Hepatic stellate cell (primary cell): Measurements from ENCODE around the gene PIGL.
"Not testable (repeated sequence)": the region's sequence is repeated elsewhere in the genome, so short reads cannot be mapped to it uniquely, and the experiment has no call there.

Experiments
- DNase-seq: peaks from one replicate; pipeline ENCODE4 v3.0.0; 2011; ENCODE audit warnings: low spot score

The PIGL gene

DNA sequence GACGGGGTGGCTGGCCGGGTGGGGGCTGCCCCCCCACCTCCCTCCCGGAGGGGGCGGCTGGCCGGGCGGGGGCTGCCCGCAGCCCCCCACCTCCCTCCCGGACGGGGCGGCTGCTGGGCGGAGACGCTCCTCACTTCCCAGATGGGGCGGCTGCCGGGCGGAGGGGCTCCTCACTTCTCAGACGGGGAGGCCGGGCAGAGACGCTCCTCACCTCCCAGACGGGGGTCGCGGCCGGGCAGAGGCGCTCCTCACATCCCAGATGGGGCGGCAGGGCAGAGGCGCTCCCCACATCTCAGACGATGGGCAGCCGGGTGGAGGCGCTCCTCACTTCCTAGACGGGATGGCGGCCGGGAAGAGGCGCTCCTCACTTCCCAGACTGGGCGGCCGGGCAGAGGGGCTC is 95.1 kb downstream of the PIGL start:
- not testable (repeated sequence) for DNase-seq

DNA sequence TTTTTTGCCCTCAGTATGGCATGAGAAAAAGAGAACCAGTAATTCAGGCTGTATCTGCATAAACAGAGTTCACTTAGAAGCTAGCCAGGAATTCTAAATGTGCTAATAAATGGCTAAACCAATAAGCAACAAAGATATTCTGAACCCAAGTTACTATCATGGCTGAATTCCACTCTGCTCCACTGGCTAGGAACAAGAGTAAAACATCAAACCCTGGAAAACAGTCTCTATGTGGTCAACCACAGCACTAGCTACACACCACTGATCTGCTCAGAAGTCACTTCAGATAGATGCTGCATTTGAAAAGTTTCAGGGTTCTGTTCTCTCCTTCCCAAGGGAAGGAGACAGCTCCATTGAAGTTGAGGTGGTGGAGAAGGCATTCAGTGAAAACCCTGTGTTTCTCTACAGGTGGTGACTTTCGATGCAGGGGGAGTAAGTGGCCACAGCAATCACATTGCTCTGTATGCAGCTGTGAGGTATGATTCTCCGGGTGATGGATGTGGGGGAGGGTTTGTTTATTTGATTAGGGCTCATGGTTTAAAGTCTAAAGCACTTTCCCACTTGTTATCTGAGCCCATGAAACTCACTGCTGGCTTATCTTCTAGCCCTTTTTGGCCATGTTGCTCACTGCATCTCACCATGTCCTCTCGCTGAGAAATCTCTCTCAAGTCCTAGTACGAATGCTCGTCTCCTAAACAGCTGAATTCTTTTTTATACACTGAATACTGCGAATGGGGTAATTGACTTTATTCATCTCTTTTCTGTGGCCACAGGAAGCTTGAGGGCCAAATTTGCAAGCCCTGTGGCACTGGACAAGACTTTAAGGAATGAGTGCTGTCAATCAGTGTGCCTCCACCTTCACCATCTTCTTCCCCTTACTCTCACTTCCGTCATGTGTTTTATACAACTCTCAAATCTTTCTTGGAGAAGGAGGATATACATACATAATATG is 96.4 kb downstream of the PIGL start:
- no peak for DNase-seq

DNA sequence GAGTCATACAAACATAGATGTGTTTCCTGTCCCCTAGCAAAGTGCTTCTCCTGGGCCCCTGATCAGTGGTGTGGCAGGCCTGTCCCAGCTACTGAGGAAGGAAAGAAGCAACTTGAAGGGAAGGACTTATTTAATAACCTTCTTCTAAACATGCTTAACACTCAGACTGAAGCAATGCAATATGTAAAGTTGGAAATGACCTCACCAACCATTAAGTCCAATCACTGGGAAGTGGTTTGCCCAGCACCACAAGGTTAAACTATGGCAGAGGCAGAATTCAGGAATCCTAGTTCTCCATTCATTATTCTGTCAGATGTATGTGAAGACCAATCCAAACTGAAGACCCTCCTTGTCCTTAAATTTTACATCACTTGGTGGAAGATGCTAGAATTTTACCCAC is 97.2 kb downstream of the PIGL start:
- DNase-seq: no peak

DNA sequence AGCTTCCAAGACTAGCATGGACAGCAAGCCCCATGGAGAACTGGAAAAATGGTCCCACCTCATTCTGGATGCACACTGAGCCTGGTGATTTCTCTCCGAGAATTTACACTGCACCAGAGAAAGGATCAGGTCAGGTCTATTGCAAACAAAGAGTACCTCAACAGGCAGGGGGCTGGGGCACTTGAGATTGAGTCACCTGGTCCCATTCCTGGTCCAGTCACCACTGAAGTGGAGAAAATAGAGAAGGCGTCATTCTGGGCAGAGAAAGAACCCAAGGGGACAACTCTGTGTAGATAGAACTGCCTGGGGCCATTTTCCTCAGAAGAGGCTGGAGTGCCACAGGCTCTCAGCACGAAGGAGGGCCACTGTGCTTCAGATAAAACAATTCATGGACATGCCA is 97.8 kb downstream of the PIGL start:
- DNase-seq: no peak

DNA sequence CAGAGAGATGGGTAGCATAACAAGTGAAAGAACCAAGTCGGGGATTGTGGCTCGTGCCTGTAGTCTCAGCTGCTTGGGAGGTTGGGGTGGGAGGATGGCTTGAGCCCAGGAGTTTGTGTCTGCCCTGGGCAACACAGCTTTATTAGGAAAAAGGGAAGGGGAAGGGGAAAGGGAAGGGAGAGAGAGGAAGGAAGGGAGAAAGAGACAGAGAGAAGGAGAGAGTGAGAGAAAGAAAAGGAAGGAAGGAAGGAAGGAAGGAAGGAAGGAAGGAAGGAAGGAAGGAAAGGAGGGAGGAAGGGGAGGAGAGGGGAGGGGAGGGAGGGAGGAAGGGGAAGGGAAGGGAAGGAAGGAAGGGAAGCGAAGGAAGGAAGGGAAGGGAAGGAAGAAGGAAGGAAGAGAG is 103.0 kb downstream of the PIGL start:
- no peak for DNase-seq

DNA sequence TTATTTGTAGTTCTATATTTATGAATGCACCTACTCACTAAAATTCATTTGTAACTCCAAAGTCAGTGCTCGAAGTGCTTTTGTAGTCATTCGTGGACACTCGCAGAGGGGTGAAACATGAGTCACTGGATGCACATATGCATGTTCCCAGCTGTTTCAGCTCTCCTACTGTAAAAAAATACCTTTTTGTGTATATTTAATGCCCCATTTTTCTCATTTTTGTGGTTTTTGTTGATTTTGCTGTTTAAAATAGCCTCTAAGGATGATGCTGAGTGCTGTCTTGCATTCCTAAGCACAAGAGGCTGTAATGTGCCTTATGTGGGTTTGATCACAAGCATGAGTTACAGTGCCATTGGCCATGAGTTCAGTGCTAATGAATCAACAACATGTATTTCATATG is 105.6 kb downstream of the PIGL start:
- DNase-seq: peak; percentile 76

DNA sequence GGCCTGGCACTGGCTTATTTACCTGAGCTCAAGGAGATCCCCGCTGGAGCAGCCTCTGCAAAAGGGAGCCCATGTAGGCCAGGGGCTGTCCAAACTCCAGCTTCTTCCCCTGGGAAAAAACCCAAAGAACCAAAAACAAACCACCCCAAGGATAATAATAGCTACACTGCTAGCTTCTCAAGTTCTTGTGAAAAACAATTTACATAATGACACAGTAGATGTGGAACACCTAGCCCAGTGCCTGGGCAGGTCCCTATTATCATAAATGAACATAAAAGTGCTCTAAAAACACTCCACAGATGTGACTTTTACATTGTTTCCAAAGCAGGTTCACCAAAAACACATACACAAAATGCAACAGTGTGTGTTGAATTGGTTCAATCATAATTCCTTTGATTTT is 109.0 kb downstream of the PIGL start:
- no peak for DNase-seq

DNA sequence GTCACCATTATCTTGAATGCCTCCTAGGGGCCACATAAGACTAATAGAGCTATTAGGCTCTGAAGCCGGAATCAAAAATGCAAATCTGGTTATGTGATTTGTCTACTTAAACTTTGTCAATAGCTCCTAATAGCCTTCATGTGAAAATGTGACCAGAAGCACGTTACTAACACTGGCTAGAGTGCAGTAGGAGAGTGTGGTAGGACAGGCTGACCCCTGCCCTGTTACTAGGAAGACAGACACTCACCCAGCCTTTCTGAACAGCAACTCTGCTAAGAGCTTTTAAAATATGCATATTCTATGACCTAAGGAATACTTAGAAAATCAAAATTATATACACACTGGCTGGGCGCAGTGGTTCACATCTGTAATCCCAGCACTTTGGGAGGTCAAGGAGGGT is 110.0 kb downstream of the PIGL start:
- no peak for DNase-seq

DNA sequence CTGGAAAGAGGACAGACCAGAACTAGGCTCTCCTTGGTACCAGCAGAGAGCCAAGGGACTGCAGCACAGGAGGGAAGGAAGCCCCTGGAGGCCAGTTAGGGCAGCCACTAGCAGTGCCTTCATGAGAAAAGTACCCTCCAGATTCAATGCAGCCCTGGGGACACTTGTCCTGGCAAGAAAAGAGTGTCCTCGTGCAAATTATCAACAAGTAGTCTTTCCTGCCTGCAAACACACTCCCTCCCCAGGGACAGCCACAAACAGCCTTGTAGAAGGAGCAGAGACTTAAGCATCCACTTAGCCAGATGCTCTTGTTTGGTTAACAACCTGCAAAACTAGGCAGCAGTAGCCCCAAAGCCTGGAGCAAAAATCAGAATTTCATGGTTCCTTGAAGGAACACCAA is 112.0 kb downstream of the PIGL start:
- DNase-seq: peak; percentile 19

DNA sequence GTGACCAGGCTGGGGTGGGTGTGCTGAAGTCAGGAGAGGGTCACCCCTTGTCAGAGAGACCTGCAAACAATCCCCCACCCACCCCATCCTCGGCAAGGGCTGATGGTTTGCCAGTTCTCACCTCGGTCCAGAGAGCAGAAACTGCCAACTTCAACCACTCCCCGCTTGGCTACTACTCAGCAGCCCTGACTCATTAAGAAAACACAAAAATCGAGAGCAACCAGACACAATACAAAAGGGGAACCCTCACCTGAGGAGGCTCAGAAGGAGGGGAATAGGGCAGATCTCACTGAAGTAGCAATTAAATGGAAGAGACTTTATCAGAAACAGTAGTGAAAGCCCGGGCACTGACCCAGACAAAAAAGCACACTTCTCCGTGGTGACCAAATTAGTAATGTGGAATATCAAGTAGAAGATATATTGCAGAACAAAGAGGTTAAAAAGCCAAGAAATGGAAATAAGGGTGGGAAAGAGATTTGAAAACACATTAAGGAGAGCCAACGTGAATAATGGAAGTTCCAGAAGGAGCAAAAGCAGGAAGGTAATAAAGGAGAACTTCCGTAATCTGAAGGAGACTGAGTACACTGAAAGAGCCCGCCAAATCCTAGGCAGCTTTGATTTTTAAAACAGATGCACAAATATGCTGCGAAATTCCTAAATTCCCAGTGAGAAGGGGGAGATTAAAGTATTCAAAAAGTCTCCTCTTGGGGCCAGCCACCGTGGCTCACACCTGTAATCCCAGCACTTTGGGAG is 112.7 kb downstream of the PIGL start:
- peak; percentile 46 for DNase-seq

DNA sequence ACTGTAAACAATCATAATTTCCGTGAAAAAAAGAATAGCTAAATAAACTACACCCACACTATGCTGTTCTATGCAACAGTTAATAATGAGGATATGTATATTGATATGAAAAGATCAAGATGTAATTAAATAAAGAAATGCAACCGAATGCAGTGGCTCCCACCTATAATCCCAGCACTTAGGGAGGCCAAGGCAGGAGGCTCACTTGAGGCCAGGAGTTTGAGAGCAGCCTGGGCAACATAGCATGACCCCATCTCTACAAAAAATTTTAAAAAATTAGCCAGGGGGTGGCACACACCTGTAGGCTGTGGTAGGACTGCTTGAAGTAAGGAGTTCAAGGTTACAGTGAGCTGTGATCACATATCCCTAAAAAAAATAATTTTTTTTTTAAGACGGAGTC is 121.4 kb downstream of the PIGL start:
- no peak for DNase-seq

DNA sequence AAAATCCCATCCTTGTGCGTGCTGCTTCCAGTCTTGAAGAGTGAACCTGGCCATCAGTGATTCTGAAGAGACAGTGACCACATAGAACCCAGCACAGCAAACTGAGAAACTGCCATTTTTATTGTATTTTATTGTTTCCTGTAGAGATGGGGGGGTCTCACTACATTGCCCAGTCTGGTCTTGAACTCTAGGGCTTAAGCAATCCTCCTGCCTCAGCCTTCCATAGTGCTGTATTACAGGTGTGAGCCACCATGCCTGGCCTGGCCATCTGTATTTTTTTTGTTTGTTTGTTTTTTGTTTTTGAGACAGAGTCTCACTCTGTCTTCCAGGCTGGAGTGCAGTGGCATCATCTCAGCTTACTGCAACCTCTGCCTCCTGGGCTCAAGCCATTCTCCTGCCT is 122.4 kb downstream of the PIGL start:
- DNase-seq: no peak

DNA sequence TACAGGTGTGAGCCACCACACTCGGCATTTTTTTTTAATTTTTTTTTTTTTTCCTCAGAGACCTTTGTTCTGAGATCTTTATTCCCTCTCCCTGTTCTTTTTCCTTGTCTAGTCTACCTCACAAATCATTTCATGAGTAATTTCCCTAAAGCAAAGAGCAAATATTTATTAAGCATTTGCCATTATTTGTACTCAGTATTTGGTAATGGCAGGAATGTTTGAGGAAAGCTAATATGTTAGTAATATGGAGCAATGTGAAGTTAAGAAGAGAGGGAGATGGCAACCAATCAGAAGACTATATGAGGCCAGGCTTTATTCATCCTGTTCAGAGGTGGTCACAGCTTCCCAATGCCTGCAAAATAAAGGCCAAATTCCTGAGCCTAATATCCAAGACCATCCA is 122.9 kb downstream of the PIGL start:
- no peak for DNase-seq

DNA sequence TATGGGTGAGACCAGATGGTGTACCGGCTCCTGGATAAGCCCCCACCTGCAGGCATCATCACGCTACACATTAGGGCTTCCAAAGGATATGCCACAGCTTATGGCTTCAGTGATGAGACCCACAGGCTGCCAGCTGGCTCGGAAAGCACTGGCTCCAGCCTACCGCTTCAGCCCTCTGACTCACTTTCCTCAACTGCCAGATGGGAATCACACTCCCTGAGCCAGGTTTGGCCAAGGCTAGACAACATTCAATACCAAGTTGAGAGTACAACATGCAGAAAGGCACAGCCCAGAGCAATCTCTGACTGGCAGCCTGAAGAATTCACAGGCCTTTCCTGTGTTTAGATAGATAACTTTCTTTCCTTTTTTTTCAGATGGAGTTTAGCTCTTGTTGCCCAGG is 126.0 kb downstream of the PIGL start:
- DNase-seq: no peak

DNA sequence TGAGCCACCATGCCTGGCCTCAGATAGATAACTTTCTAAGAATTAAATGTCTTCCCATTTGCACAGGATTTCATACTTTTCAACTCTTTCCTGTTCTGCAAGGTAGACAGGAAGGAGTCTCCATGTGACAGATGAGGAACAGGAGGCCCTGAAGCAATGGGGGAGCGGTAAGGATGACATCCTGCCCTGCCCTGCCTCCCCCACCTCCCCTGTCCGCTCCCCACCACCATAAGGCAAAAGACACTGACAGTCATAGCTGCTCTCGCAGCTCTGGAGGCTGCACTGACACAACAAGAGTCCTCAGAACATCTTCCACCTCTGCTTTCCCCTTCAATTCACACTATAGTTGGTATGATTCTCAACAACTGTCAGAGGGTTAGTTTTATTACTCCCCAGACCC is 126.6 kb downstream of the PIGL start:
- no peak for DNase-seq

DNA sequence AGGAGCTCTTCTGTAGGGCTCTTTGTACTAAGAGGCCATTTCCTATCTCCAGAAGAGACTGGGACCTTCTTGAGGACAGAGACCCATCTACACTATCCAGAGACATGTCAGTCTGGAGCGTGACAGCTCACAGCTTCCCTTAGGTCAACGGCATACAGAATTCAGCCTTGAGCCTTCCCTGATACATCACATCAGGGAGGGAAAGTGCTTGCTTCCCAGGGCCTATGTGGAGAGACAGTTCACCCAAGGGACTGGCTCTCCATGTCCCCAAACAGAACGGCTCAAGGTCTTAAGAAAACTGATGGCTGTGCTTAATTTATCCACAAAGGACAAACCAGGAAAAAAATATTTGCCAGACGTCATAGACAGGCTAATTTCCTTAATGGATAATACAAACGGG is 128.6 kb downstream of the PIGL start:
- DNase-seq: no peak

DNA sequence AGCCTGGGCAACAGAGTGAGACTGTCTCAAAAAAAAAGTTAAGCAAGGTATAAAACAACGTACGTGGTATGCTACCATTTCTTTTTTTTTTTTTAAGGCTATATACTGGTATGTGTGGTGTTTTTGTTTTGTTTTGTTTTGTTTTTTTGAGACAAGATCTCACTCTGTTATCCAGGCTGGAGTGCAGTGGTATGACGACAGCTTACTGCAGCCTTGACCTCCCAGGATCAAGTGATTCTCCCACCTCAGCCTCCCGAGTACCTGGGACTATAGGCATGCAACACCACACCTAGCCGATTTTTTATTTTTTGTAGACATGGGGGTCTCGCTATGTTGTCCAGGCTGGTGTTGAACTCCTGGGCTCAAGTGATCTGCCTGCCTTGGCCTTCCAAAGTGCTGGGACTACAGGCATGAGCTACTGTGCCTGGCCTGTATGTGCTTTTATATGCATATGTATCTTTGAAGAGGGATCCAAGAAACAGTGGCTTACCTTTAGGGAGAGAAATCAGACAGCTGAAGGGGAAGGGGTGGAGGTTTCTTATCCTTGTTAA is 129.8 kb downstream of the PIGL start:
- no peak for DNase-seq

DNA sequence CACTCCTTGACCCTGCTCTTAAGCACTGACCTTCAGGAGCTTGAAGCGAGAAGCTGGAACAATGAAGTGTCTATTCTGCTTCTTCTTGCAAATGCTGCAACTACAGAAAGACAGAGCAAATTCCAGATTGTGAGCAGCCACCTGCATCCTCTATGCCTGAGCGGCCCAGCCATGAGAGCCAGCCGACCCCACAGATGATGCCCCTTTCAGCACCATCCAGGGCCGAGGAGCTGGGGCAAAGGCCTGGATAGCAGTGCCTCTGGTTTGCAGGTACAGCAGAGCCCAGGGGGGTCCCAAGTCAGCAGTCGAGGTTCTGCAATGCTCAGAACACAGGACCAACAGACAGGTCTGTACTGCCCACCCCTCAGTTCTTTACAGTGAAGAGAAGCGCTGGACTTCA is 131.6 kb downstream of the PIGL start:
- DNase-seq: no peak

DNA sequence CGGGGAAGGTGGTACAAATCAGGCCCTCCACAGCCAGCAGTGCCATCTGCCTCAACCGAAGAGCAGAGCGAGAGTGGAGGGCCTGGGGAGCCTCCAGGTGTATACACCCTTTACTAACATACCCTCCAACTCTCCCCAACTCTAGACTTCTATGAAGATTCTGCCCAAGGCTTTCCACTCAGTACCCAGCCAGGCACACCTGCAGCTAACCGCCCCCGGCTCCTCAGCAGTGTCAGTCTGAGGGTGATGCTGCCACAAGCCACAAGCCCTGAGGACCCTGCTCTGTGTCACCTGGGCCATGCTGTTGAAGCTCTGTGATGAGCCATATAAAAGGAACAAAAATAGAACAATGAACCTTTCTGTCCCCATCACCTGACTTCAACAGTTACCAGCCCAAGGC is 132.4 kb downstream of the PIGL start:
- DNase-seq: no peak

DNA sequence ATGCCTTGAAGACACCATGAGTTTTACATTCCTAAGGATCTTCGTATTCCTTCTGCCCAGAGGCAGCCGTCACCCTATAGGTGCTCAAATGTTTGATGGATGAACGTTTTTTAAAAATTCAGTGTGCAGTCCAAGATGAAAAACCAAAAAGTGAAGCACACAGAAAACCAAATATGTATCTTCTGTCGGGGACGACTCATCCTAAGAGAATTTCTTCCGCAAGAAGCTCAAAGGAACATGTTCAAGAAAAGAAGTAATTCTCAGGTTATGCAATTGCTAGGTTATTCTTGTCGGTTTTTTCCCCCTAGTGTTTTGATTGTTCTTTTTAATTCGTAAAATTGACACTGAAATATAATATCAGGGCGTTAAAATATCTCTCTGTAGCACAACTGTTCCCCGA is 134.8 kb downstream of the PIGL start:
- no peak for DNase-seq

DNA sequence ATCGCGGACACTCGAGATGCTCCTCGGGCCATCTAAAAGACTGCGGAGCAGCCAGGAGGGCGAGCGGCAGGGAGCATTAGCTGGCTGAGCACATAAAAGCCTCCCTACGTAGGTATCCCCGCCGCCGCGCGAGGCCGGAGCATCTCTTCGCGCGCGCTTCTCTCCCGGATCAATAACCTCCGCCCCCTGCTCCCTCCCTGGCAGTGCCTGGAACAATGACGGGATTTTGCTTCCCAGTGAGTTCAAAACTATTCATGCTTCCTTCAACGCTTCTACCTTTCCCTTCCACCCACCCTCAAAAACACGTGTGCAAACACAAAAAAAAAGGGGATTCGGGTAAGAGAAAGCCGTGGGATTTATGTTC is 135.3 kb downstream of the PIGL start:
- peak; percentile 12 for DNase-seq

DNA sequence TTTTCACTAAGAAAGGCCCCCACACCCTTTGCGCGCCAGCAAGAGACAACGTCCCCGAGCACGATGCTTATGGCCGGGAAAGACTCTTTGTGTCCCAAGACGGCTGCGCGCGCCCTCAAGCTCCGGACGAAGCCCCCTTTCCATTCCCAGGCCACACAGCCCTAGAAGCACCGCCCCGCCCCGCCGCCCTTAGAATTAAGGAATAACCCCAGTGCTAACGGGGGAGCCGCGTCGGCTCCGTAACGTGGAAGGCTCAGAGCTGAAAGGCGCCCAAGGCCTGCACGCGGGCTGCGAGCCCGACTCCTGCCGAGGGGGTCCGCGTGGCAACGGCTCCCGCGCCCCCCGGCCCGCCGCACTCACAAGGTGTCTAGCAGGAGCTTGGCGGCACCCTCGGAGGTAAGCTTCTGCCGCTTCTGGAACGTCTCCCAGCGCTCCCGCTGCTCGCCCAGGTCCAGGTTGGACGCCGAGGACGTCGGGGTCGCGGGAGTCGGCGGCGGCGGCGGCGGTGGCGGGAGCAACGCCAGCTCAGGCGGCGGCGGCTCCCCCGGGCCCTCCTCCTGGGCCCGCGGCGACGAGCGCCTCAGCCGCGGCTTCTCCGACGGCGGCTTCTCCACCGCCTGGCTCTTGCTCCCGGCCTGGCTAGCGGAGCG is 135.8 kb downstream of the PIGL start:
- DNase-seq: peak; percentile 29
